Breast epithelium (tissue), 3 donors: ENCODE data around the gene LRRC15.

ENCODE experiments used
- POLR2A ChIP-seq: fragments of 450-650 bp; IDR thresholded peaks from one replicate; pipeline ENCODE4 v1.6.1; 2016; ENCODE audit warnings: antibody characterized with exemption, mild to moderate bottlenecking, moderate library complexity
- POLR2AphosphoS5 ChIP-seq, 3 donors: sonication (generic); formaldehyde crosslinking; IDR thresholded peaks; one replicate each; pipeline ENCODE4 v1.6.1; 2017; ENCODE audit warnings: antibody characterized with exemption in 3 of 3

- TF ChIP-seq POLR2AphosphoS5 (IDR thresholded peaks at IDR 0.05) (peak in 1 of 3 donors; percentile 53), POLR2A (no peak)
Measured at GRCh38 chr3:194313560-194314387, 55.8 kb downstream of the LRRC15 start.
